NCI-H187 (cell line): Measurements from ENCODE around the gene CLUH.

Source experiments
- DNase-seq, 2 experiments: peaks; one replicate each; lab custom pipeline; 2025; lab: John Stamatoyannopoulos, UW

The CLUH gene, protein sequence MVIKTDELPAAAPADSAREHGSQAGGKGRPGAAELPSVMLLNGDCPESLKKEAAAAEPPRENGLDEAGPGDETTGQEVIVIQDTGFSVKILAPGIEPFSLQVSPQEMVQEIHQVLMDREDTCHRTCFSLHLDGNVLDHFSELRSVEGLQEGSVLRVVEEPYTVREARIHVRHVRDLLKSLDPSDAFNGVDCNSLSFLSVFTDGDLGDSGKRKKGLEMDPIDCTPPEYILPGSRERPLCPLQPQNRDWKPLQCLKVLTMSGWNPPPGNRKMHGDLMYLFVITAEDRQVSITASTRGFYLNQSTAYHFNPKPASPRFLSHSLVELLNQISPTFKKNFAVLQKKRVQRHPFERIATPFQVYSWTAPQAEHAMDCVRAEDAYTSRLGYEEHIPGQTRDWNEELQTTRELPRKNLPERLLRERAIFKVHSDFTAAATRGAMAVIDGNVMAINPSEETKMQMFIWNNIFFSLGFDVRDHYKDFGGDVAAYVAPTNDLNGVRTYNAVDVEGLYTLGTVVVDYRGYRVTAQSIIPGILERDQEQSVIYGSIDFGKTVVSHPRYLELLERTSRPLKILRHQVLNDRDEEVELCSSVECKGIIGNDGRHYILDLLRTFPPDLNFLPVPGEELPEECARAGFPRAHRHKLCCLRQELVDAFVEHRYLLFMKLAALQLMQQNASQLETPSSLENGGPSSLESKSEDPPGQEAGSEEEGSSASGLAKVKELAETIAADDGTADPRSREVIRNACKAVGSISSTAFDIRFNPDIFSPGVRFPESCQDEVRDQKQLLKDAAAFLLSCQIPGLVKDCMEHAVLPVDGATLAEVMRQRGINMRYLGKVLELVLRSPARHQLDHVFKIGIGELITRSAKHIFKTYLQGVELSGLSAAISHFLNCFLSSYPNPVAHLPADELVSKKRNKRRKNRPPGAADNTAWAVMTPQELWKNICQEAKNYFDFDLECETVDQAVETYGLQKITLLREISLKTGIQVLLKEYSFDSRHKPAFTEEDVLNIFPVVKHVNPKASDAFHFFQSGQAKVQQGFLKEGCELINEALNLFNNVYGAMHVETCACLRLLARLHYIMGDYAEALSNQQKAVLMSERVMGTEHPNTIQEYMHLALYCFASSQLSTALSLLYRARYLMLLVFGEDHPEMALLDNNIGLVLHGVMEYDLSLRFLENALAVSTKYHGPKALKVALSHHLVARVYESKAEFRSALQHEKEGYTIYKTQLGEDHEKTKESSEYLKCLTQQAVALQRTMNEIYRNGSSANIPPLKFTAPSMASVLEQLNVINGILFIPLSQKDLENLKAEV (N-terminal part only)

DNA sequence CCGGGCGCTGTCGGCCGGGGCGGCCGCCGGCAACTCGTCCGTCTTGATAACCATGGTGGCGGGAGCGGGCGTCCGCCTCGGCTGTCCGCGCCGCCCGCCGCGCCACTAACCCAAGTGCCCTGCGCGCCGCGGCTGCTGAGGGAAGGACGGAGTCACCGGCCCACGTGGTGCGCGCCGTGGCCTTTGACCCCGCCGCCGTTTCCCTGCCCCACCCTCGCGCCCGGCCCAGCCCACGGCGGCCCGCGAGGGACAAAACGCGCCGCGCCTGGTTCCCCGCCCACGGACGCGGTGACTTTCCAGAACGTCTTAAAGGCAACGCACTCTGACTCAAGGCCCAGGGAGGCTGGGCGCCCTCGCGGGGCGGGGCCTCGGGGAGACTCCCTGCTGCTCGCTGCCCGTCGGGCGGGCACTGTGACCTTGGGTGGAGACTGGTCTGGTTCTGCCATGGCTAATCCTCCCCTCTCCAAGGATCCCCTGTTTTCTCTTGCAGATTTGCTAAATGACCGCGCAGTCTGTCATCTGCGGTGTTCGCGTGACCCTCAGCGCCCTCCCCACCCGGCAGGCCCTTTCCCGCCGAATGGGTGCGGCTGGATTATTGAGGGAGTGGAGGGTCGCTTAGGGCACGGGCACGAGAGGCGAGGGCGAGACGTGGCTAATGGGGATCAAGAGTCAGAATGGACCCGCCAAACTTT is at the start of gene CLUH:
Gene CLUH (minus strand): TSS at position 157 of the 692 bp plus-strand sequence. CDS start 103 bp downstream, at position 54.
- peak; percentile 60 to 64 for DNase-seq

DNA sequence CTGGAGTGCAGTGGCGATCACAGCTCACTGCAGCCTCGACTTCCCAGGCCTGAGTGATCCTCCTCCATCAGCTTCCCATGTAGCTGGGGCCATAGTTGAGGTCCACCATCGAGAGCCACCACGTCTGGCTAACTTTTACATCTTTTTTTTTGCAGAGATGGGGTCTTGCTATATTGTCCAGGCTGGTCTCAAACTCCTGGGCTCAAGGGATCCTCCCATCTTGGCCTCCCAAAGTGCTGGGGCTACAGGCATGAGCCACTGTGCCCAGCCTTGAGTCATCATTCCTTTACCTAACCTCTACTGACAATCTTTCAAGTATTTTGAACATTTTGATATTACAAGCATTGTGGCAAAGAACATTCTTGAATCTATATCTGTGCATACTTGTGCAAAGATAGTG is 47.3 kb upstream of the CLUH start:
- no peak for DNase-seq

- DNase-seq: peak in 1 of 2 experiments; percentile 23
These were observed 44.5 kb upstream of the CLUH start for GRCh38 chr17:2755891-2756724.

DNA sequence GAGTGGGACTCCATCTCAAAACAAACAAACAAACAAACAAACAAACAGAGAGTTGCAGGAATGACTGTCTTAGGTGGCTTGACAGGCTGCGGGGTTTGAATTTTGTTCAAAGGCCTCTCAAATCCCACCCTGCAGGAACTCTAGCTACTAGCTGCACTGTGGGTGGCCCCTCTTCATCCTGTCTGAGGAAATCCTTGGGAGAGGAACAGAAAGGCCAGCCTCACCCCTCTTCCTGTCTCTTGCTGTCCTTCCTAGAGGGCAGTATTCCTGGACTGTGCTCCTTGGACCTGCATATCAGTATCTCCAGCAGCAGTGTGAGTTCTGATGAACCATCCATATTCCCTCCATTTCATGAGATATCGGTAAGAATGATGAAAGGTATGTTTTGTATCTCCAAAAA is 39.9 kb upstream of the CLUH start:
- DNase-seq: no peak

GRCh38 chr17:2750721-2751120 is 39.2 kb upstream of the CLUH start:
- DNase-seq: no peak

GRCh38 chr17:2749784-2750181 is 38.2 kb upstream of the CLUH start:
- peak; percentile 13 to 16 for DNase-seq

- no peak for DNase-seq
These were observed 37.7 kb upstream of the CLUH start, which contains the start of gene CCDC92B for GRCh38 chr17:2749058-2749783. CCDC92B (minus strand) TSS chr17:2749652; CDS start chr17:2735145, 14,507 bp downstream.

DNA sequence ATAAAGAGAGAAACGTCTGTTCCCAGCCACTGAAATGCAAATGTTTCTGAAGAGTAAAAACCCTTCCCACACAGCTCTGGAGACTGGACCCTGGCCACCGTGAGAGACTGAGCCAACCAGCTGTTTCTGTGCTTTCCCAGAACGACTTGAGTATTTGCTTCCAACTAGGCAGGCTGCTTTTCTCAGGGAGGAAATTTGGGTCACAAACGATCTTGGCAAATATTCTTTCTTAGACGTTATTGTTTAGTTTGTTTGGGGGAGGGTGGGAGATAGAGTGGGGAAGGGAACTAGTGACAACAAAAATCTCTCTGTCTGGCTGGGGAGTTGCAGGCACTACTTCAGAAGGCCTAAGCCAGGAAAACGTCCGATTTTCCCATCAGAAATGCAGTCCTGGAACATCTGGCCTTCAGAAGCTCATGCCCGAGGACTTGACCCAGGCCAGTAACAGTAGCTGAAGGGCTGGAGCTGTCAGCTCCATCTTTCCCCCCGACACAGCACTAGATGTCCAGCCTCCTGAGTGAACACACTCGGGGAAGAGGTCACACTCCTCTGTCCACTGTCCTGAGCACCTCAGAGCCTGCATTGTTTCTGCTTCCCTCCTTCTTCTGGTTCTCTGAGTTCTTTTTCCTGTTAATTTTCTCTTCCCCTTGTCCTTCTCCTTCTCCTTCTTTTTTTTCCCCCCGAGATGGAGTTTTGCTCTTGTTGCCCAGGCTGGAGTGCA is 33.9 kb upstream of the CLUH start:
- DNase-seq: no peak

GRCh38 chr17:2737693-2738092 is 26.1 kb upstream of the CLUH start:
- DNase-seq: no peak

GRCh38 chr17:2736956-2737355 is 25.4 kb upstream of the CLUH start:
- DNase-seq: no peak

GRCh38 chr17:2735896-2736295 is 24.3 kb upstream of the CLUH start:
- no peak for DNase-seq

GRCh38 chr17:2734939-2735338 is 23.4 kb upstream of the CLUH start:
- DNase-seq: no peak

DNA sequence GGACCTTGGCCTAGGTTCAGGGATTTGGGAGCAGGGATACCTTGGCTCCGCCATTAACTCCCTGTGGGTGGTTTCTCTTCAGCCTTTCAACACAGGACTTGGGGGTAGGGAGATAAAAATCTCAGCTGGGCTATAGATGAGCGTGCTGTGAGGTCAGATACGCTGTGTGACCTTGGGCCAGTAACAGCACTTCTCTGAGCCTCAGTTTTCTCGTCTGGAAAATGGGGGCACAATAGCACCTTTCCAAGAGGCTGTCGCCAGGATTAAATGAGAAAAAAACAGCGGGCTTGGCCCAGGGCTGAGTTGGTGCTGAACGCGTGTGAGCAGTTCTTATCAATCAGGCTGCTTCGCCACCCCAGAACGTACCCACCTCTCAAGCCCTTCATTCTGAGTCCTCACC is 20.2 kb upstream of the CLUH start:
- DNase-seq: no peak

DNA sequence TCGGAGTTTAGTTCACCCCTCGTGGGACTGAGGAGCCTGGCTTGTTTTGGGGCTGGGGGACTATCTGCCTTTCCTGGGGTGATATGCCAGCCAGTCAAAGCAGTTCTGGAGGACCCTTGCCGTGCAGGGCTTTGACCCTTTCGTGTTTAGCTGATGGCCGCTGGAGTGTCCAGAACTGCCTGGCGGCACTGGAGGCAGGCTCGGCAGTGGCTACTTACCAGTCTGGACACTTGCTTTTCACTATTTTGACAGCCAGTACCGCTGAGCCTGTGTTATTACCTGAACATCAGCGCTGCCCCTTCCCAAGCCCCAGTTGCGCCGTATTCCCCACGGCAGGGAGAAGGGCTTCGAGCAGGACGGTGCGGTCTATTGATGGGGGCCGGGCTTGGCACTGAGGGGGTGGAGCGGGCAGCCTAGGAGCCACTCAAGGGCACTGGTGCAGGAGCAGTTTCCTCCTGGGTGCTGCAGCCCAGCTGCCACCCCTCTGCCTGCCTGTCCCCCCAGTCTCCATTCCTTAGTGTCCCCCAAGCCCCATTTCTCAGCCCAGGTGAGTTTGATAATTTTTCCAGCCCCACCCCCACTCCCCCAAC is 19.3 kb upstream of the CLUH start:
- DNase-seq: no peak

DNA sequence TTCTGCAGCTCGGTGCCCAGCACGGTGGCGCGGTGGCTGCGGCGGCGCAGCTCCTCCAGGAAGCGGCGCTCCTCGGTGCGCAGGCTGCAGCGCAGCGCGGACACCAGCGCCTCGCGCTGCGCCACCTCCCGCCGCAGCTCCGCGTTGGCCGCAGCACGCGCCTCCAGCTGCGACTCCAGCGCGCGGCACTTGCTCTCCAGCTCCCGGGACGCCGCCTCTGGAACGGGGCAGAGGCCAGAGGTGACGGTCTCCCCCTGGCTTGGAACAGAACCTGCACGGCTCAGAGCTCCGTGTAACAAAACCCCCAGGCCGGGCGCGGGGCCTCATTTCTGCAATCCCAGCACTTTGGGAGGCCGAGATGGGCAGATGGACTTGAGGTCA is 13.2 kb upstream of the CLUH start:
- DNase-seq: no peak

DNA sequence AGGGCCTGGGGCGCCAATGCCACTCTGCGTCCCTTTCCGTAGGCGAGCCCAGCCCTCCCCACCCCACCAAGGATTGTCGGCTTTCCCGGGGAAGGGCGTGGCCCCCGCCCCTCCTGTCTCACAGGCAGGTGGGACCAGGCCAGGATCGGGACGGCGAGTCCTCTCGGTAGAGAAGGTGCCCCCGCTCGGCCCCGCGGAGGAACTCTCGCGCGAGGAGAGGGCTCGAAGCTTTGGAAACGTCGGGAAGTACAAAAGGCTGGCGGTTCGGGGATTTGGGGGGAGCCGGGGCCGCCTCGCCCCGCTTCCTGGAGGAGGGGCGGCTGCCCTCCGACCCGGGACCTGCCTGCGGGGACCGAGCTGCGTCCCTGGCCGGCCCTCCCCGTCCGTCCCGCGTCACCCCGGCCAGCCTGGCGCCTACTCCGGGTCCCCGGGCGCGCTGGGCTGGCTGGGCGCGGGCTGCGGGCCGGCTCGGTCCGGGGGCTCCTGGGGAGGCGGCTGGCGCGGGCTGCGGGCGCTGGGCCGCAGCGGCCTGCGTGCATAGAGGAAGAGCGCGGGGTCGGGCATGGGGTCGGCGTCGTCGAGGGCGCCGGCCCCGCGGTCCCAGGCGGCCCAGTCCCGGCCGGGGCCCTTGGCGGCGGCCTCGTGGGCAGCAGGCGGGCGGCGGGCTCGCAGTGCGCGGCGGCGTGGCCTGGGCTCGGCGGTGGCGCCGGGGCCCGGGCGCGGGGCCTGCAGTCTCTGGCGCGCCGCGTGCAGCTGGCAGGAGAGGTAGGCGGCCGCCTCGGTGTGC is 12.6 kb upstream of the CLUH start:
- no peak for DNase-seq

DNA sequence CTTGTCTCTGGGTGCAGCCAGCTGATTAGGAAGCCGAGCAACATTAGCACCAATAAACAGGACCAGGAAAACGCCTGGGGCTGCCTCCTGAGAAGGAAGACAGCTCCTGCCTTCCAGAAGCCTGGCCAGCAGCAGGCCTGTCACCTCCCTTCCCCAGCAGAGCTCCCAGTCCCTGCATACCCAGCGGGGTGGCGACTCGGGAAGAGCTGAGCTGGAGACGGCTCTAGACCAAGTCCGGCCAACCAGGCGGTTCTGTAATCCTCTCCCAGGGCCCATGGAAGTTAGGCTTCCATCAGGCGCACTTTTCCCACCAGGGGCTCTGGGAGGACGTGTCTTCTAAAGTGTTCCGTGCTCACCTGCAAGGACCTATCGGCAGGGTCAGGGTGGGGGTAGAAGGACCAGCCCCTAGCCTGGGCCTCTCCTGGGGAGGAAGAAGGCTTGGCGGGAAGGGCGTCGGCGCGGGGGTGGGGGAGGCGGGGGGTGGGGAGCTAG is 12.0 kb upstream of the CLUH start:
- DNase-seq: no peak

- no peak for DNase-seq
These were observed 11.0 kb upstream of the CLUH start for GRCh38 chr17:2722611-2723010.
